ENCODE measurements around the gene SLC26A9.

SLC26A9 gene

GRCh38 chr1:205940710-205941109 lies 2.5 kb downstream of the SLC26A9 start:
- no peak for DNase-seq (ENCODE audit: low read depth)
- no peak for TF ChIP-seq CTCF (IDR thresholded peaks at IDR 0.05; ENCODE audit: low read depth, low read length, missing control alignments)
- no peak overlapping the region for H3K4me3 ChIP-seq (ENCODE audit: low read depth, low read length)

GRCh38 chr1:205939690-205940330 lies 3.4 kb downstream of the SLC26A9 start:
- TF ChIP-seq CTCF (IDR thresholded peaks at IDR 0.05; ENCODE audit: low read depth, low read length, missing control alignments) = peak; percentile 40
- no peak overlapping the region for H3K4me3 ChIP-seq (ENCODE audit: low read depth, low read length)
- no peak for DNase-seq (ENCODE audit: low read depth)

GRCh38 chr1:205938682-205939081 lies 4.6 kb downstream of the SLC26A9 start:
- H3K4me3 ChIP-seq (ENCODE audit: low read depth, low read length) = no peak overlapping the region
- DNase-seq (ENCODE audit: low read depth) = no peak
- no peak for TF ChIP-seq CTCF (IDR thresholded peaks at IDR 0.05; ENCODE audit: low read depth, low read length, missing control alignments)

GRCh38 chr1:205936846-205937586 lies 6.2 kb downstream of the SLC26A9 start:
- no peak for TF ChIP-seq CTCF (IDR thresholded peaks at IDR 0.05; ENCODE audit: low read depth, low read length, missing control alignments)
- no peak for DNase-seq (ENCODE audit: low read depth)
- no peak overlapping the region for H3K4me3 ChIP-seq (ENCODE audit: low read depth, low read length)

GRCh38 chr1:205936311-205936710 lies 6.9 kb downstream of the SLC26A9 start:
- no peak for TF ChIP-seq CTCF (IDR thresholded peaks at IDR 0.05; ENCODE audit: low read depth, low read length, missing control alignments)
- H3K4me3 ChIP-seq (ENCODE audit: low read depth, low read length) = no peak overlapping the region
- no peak for DNase-seq (ENCODE audit: low read depth)

- no peak for DNase-seq (ENCODE audit: low read depth)
- TF ChIP-seq CTCF (IDR thresholded peaks at IDR 0.05; ENCODE audit: low read depth, low read length, missing control alignments) = no peak
These were observed 7.4 kb downstream of the SLC26A9 start for GRCh38 chr1:205935869-205936268.

GRCh38 chr1:205934788-205935187 lies 8.5 kb downstream of the SLC26A9 start:
- H3K4me3 ChIP-seq (ENCODE audit: low read depth, low read length) = no peak overlapping the region
- no peak for DNase-seq (ENCODE audit: low read depth)
- no peak for TF ChIP-seq CTCF (IDR thresholded peaks at IDR 0.05; ENCODE audit: low read depth, low read length, missing control alignments)

More at GRCh38 chr1:205935869-205936268, 7.4 kb downstream of the SLC26A9 start:
- no peak overlapping the region for H3K4me3 ChIP-seq (ENCODE audit: low read depth, low read length)

Measured in GM12864 (cell line).